Lower leg skin (tissue), 3 donors: Measurements from ENCODE around the gene CYGB.

Experiments
- CTCF ChIP-seq, 3 donors: fragments of 450-650 bp; IDR thresholded peaks; one replicate each; pipeline ENCODE4 v1.5.1; 2016; ENCODE audit warnings: antibody characterized with exemption in 3 of 3, mild to moderate bottlenecking in 3 of 3, moderate library complexity in 2 of 3
- POLR2A ChIP-seq, 2 donors: fragments of 450-650 bp; IDR thresholded peaks; one replicate each; pipeline ENCODE4 v1.6.1; 2016 to 2017; ENCODE audit warnings: antibody characterized with exemption in 2 of 2, mild to moderate bottlenecking in 1 of 2, moderate library complexity in 1 of 2

GRCh38 chr17:76573096-76573495, 35.6 kb upstream of the CYGB start:
- TF ChIP-seq CTCF (IDR thresholded peaks at IDR 0.05) (no peak), POLR2A (IDR thresholded peaks at IDR 0.05) (no peak)
